HepG2 (cell line): ENCODE measurements around the gene ANXA9. TPM values are rescaled to one million over a fixed set of nuclear protein-coding genes. Genes with fewer than 3 reads are reported as not detected.

Source experiments
- ASH2L ChIP-seq: fragments of 300-600, 200-600 bp; sonication (generic); IDR thresholded peaks from 2 replicates; pipeline ENCODE4 v1.7.0; 2017; ENCODE audit warnings: low read depth, mild to moderate bottlenecking, moderate library complexity, mixed read lengths, low read length; ENCODE audit not compliant: insufficient read length
- BCL6 ChIP-seq: IDR thresholded peaks from 2 replicates; pipeline ENCODE4 v1.6.1; 2016; ENCODE audit warnings: missing genetic modification reagents, missing compliant biosample characterization
- CBX2 ChIP-seq, 2 experiments: fragments of 200-600 bp in 1 of 2; sonication (generic); formaldehyde crosslinking in 1 of 2; IDR thresholded peaks; 2 replicates each; pipeline versions ENCODE4 v1.7.0 to v1.8.1; 2018 to 2022; ENCODE audit warnings: low read depth in 2 of 2, low read length in 1 of 2, mild to moderate bottlenecking in 1 of 2, missing genetic modification reagents in 1 of 2
- CCAR2 ChIP-seq: fragments of 200-400 bp; formaldehyde crosslinking; optimal IDR thresholded peaks from 2 replicates; pipeline ENCODE3; 2018; ENCODE audit warnings: low read depth, mild to moderate bottlenecking, low read length, moderate library complexity
- HMGA1 ChIP-seq: sonication (generic); formaldehyde crosslinking; conservative IDR thresholded peaks from 2 replicates; pipeline ENCODE4 v1.4.0; 2020; ENCODE audit warnings: missing genetic modification reagents
- HOXA3 ChIP-seq: sonication (generic); formaldehyde crosslinking; IDR thresholded peaks from 2 replicates; pipeline ENCODE4 v1.5.0; 2020; ENCODE audit warnings: missing genetic modification reagents
- HOXA9 ChIP-seq: sonication (generic); formaldehyde crosslinking; IDR thresholded peaks from 2 replicates; pipeline ENCODE4 v1.8.1; 2022; ENCODE audit warnings: missing genetic modification reagents, mild to moderate bottlenecking, moderate library complexity, borderline replicate concordance
- KMT2A ChIP-seq: sonication (generic); formaldehyde crosslinking; IDR thresholded peaks from 2 replicates; pipeline ENCODE4 v1.4.0; 2020; ENCODE audit warnings: missing genetic modification reagents
- RBM39 ChIP-seq: fragments of 200-400 bp; formaldehyde crosslinking; IDR thresholded peaks from one replicate; pipeline ENCODE4 v1.6.1; 2018; ENCODE audit warnings: antibody characterized with exemption, mild to moderate bottlenecking, low read depth, low read length; ENCODE audit not compliant: poor library complexity, severe bottlenecking
- ZBTB38 ChIP-seq: sonication (generic); formaldehyde crosslinking; IDR thresholded peaks from 2 replicates; pipeline ENCODE4 v1.5.1; 2020; ENCODE audit warnings: mild to moderate bottlenecking, missing genetic modification reagents
- ZFY ChIP-seq: sonication (generic); formaldehyde crosslinking; IDR thresholded peaks from 2 replicates; pipeline ENCODE4 v1.4.0; 2020; ENCODE audit warnings: missing genetic modification reagents
- ZIK1 ChIP-seq: sonication (generic); formaldehyde crosslinking; IDR thresholded peaks from 2 replicates; pipeline ENCODE4 v1.5.0; 2020; ENCODE audit warnings: mild to moderate bottlenecking, low read depth, missing genetic modification reagents, borderline replicate concordance
- ZNF569 ChIP-seq: sonication (generic); formaldehyde crosslinking; IDR thresholded peaks from 2 replicates; pipeline ENCODE4 v1.5.0; 2020; ENCODE audit warnings: mild to moderate bottlenecking, missing genetic modification reagents, moderate library complexity, borderline replicate concordance
- ZSCAN30 ChIP-seq: sonication (generic); formaldehyde crosslinking; IDR thresholded peaks from 2 replicates; pipeline ENCODE4 v1.5.0; 2020; ENCODE audit warnings: mild to moderate bottlenecking, missing genetic modification reagents
- polyA plus RNA-seq, 8 experiments: library from polyadenylated mRNA; depleted of rRNA in 3 of 8; stranded (reverse) in 7 of 8; unstranded in 1 of 8; fragments of >200 nt; fragmentation: Illumina TruSeq in 4 of 8; extraction: Trizol in 4 of 8; gene quantifications; 2 replicates each; pipeline versions ENCODE4 v1.2.1 to v1.2.3, GENCODE V29; 2011 to 2016; ENCODE audit warnings: low read depth in 4 of 8, missing spikeins in 1 of 8, mixed read lengths in 1 of 8; ENCODE audit not compliant: insufficient read depth in 1 of 8
- total RNA-seq, 5 experiments: library from RNA; depleted of rRNA; stranded (reverse); fragments of >200 nt; fragmentation: Illumina TruSeq; extraction: Trizol; gene quantifications; 2 replicates each; pipeline ENCODE4 v1.2.3, GENCODE V29; 2016; ENCODE audit warnings: low read depth in 1 of 5
- TF ChIP-seq, protein P1 (sequence below): sonication (generic); formaldehyde crosslinking; conservative IDR thresholded peaks from 2 replicates; pipeline ENCODE4 v1.4.0; 2020; ENCODE audit warnings: mild to moderate bottlenecking, missing genetic modification reagents, moderate library complexity
- TF ChIP-seq, protein P2 (sequence below): sonication (generic); formaldehyde crosslinking; IDR thresholded peaks from 2 replicates; pipeline ENCODE4 v1.4.0; 2020; ENCODE audit warnings: low read depth, missing genetic modification reagents
- TF ChIP-seq, protein P3 (sequence below): IDR thresholded peaks from 2 replicates; pipeline ENCODE4 v1.6.1; 2012; ENCODE audit warnings: low read length, improper control_type of control experiment

ANXA9 gene
- total and polyA plus RNA-seq, 2 of the 13 experiments (the other 11 are each of a cell fraction or from before 2014, with no cell fraction given): 13.3 to 23.9 TPM

DNA sequence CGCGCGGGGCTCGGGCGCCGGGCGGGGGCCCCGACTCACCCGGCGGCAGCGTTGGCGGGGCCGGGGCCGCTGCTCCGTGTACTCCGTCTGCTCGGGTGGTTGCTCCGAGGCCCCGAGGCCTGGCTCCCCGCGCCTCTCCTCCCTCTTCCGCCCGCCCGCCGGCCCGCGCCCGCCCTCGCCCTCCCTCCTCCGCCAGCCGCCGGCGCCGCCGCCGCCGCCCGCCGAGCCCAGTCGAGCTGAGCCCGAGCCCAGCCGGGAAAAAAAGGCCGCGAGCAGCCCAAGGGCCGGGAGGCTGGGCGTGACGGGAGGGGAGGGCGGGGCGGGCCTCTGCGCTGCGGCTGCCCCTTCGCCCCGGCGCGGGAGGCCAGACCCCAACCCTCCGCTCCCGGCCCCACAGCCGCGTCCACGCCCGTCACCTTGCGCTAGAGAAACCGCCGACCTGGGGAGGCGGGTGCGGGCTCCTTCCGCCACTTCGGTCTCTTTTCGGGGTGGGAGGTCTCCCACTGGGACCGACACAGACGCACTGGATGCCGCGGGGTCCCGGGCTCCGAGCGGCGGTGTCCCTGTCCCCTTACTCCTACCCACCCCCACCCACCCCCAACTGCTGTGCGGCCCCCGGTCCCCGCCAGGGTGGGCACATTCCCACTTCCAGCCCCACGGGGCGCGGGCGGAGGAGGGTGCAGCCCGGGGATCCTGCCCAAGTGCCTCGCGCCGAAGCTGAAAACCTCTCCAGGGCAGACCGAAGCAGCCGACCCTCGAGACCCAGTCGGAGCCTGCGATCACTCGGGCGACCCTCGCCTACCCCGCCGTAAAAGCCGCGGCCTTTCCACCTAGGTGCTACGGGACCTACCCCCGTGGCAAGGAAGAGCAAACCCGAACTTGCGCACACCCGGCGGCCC, 7.3 kb upstream of the ANXA9 start, which contains the start of gene CERS2 (continued):
- TF ChIP-seq, protein P1, sequence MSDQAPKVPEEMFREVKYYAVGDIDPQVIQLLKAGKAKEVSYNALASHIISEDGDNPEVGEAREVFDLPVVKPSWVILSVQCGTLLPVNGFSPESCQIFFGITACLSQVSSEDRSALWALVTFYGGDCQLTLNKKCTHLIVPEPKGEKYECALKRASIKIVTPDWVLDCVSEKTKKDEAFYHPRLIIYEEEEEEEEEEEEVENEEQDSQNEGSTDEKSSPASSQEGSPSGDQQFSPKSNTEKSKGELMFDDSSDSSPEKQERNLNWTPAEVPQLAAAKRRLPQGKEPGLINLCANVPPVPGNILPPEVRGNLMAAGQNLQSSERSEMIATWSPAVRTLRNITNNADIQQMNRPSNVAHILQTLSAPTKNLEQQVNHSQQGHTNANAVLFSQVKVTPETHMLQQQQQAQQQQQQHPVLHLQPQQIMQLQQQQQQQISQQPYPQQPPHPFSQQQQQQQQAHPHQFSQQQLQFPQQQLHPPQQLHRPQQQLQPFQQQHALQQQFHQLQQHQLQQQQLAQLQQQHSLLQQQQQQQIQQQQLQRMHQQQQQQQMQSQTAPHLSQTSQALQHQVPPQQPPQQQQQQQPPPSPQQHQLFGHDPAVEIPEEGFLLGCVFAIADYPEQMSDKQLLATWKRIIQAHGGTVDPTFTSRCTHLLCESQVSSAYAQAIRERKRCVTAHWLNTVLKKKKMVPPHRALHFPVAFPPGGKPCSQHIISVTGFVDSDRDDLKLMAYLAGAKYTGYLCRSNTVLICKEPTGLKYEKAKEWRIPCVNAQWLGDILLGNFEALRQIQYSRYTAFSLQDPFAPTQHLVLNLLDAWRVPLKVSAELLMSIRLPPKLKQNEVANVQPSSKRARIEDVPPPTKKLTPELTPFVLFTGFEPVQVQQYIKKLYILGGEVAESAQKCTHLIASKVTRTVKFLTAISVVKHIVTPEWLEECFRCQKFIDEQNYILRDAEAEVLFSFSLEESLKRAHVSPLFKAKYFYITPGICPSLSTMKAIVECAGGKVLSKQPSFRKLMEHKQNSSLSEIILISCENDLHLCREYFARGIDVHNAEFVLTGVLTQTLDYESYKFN (CRISPR knock-in tag): no peak; the same call in 1 of the 2 replicates
- no peak for TF ChIP-seq ZIK1 (CRISPR knock-in tag)
- TF ChIP-seq, protein P2, sequence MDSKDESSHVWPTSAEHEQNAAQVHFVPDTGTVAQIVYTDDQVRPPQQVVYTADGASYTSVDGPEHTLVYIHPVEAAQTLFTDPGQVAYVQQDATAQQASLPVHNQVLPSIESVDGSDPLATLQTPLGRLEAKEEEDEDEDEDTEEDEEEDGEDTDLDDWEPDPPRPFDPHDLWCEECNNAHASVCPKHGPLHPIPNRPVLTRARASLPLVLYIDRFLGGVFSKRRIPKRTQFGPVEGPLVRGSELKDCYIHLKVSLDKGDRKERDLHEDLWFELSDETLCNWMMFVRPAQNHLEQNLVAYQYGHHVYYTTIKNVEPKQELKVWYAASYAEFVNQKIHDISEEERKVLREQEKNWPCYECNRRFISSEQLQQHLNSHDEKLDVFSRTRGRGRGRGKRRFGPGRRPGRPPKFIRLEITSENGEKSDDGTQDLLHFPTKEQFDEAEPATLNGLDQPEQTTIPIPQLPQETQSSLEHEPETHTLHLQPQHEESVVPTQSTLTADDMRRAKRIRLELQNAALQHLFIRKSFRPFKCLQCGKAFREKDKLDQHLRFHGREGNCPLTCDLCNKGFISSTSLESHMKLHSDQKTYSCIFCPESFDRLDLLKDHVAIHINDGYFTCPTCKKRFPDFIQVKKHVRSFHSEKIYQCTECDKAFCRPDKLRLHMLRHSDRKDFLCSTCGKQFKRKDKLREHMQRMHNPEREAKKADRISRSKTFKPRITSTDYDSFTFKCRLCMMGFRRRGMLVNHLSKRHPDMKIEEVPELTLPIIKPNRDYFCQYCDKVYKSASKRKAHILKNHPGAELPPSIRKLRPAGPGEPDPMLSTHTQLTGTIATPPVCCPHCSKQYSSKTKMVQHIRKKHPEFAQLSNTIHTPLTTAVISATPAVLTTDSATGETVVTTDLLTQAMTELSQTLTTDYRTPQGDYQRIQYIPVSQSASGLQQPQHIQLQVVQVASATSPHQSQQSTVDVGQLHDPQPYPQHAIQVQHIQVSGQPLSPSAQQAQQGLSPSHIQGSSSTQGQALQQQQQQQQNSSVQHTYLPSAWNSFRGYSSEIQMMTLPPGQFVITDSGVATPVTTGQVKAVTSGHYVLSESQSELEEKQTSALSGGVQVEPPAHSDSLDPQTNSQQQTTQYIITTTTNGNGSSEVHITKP (CRISPR knock-in tag): no peak
- TF ChIP-seq HOXA9 (CRISPR knock-in tag): no peak
- no peak for TF ChIP-seq ZNF569 (CRISPR knock-in tag)
- no peak for TF ChIP-seq ASH2L
- peak; percentile 73 for TF ChIP-seq ZFY
- TF ChIP-seq KMT2A (CRISPR knock-in tag): peak; percentile 49; the same call in 1 of the 2 replicates
- TF ChIP-seq CCAR2: no peak
- TF ChIP-seq BCL6 (CRISPR knock-in tag): peak; percentile 35; the same call in 1 of the 2 replicates
- peak; percentile 57; the same call in 1 of the 2 replicates for TF ChIP-seq HOXA3
- TF ChIP-seq, protein P3, sequence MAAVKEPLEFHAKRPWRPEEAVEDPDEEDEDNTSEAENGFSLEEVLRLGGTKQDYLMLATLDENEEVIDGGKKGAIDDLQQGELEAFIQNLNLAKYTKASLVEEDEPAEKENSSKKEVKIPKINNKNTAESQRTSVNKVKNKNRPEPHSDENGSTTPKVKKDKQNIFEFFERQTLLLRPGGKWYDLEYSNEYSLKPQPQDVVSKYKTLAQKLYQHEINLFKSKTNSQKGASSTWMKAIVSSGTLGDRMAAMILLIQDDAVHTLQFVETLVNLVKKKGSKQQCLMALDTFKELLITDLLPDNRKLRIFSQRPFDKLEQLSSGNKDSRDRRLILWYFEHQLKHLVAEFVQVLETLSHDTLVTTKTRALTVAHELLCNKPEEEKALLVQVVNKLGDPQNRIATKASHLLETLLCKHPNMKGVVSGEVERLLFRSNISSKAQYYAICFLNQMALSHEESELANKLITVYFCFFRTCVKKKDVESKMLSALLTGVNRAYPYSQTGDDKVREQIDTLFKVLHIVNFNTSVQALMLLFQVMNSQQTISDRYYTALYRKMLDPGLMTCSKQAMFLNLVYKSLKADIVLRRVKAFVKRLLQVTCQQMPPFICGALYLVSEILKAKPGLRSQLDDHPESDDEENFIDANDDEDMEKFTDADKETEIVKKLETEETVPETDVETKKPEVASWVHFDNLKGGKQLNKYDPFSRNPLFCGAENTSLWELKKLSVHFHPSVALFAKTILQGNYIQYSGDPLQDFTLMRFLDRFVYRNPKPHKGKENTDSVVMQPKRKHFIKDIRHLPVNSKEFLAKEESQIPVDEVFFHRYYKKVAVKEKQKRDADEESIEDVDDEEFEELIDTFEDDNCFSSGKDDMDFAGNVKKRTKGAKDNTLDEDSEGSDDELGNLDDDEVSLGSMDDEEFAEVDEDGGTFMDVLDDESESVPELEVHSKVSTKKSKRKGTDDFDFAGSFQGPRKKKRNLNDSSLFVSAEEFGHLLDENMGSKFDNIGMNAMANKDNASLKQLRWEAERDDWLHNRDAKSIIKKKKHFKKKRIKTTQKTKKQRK: no peak
- no peak for TF ChIP-seq HMGA1
- no peak for TF ChIP-seq ZSCAN30 (CRISPR knock-in tag)
- TF ChIP-seq CBX2 (IDR thresholded peaks at IDR 0.05; ENCODE audit: low read depth, low read length): no peak
- no peak for TF ChIP-seq CBX2 (CRISPR knock-in tag; IDR thresholded peaks at IDR 0.05; ENCODE audit: low read depth)
- TF ChIP-seq ZBTB38: peak; percentile 67
- peak; percentile 19 for TF ChIP-seq RBM39
